GM08714 (cell line): ENCODE results near the gene CCDC24.

Experiments
- H3K4me3 ChIP-seq: fragments of 200-500 bp; sonication (Bioruptor generic); 2 replicates; pipeline ENCODE4 v1.5.1; 2014; ENCODE audit warnings: mild to moderate bottlenecking, low read length, inconsistent platforms
- ZNF274 ChIP-seq: IDR thresholded peaks from 2 replicates; pipeline ENCODE4 v1.6.1; 2012; ENCODE audit warnings: mild to moderate bottlenecking, low read depth, low read length

Gene CCDC24

GRCh38 chr1:44029911-44030604 is 38.7 kb downstream of the CCDC24 start:
- TF ChIP-seq ZNF274 = no peak
- H3K4me3 ChIP-seq = peak overlapping the region; percentile 68

DNA sequence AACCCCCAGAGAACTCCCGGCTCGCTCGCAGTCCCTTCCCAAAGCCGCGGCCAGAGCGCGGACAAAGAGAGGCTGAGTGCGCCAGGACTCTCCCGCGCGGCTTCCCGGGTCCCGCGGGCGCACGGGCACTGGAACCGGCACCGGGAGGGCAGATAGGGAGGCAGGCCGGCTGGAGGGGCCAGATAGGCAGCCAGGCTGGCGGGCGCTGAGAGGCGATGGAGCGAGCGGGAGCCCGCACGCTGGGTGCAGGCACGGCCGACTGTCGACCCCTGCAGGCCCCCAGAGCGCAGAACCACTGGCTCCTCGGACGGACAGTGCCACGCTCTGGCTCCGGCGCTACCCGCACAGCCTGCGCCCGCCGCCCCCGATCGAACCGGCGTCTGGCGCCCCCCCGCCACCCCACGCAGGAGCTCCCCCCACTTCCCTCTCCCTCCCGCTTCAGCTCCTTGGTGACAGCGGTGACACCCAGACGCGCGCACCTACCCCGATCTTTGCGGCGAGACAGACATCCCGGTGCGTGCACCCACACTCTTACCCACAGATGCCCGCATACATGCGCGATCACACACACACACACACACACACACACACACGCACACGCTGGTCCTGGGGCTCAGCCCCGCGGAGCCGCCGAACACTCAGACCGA is 39.3 kb downstream of the CCDC24 start:
- H3K4me3 ChIP-seq = peak overlapping the region; percentile 68
- no peak for TF ChIP-seq ZNF274

DNA sequence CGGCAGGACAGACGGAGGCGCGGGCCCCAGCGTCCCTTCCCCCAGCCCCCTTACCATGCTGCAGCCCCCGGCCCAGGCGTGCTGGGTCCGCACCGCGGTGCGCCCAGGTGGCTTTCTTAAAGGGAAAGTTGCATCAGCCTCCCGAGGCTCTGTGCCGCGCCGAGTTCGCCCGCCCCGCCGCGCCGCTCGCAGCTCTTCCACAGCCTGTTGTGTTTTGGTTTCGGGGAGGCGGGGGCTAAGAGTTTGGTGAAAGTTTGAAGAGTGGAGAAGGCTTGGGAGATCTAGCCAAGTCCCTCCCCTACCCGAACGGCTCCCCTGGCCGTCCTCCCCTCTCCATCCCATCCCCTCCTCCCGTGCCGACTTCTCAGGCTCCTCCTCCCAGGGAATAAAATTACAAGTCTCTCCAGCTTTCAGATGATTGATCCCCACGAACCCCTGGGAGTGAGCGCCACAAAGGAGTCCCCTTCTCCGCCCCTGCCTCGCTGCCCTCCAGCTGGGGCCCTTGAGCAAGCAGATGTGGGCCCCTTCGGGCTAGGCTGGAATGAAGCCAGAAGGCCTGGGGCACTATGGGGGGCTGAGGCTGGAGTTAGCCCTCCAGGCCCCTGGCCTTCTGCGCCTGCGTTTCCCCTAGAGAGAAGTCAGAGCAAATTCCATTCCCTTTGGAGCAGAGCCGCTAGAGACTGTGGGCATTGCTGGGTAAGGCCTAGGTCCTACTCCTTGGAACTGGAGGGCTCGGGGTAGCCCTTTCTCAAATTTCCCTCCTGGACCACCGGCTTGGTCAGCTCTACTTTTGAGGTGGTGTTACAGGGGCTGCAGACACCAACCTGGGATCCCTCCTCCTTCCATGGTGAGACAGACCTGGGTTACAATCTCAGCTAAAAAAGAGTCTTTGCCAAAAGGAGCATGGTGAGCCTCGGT is 40.1 kb downstream of the CCDC24 start, which contains the start of gene SLC6A9:
Gene SLC6A9 (minus strand): TSS at position 211 of the 918 bp plus-strand sequence. CDS start 7,185 bp downstream, outside the sequence.
- H3K4me3 ChIP-seq = peak within 1 kb of the TSS; percentile 68
- no peak for TF ChIP-seq ZNF274

GRCh38 chr1:44032170-44032790 is 40.9 kb downstream of the CCDC24 start:
- TF ChIP-seq ZNF274 = no peak
- H3K4me3 ChIP-seq = no peak overlapping the region

DNA sequence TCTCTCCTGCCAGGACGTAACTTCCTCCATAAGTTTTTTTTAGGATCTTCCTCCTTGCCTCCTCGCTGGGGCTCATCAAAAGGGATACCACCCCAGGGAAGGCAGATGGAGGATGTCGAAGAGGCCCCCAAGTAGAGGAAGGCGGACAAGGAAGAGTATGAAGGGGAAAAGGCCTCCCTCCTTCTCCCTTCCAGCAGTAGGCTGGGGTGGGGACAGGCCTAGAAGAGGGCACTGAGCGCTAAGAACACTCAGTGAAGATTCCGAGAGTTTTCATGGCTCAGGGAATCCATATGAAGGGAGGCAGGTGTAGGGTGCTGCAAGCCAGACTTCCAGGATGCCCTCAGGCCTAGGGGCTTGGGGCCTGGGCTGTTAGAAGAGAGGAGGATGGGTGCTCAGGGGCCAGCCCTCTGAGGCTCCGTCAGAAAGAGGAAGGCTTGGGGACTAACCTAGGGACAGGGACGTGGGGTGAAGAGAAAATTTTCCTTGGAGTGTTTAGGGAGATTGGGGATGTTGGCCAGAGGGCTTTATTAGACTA is 41.7 kb downstream of the CCDC24 start:
- TF ChIP-seq ZNF274 = no peak
- H3K4me3 ChIP-seq = no peak overlapping the region

DNA sequence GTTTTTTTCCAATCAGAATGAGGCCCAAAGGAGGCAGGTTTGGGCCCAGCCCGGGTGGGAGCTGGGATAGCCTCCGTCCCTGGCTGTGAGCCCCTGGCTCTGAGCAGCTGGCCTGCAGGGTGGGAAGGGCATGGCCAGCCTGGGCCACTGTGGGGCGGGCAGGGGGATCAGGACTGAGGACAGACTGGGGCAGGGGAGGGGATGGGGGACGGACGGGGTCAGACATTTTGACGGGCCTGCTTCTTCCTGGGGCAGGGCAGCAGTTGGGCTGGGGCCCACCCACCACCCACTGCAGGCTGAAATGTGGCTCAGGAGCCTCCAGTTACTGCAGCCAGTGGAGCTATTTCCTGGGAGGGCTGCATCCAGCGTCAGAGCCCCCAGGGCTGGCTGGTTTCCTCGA is 42.4 kb downstream of the CCDC24 start:
- TF ChIP-seq ZNF274 = no peak
- no peak overlapping the region for H3K4me3 ChIP-seq

DNA sequence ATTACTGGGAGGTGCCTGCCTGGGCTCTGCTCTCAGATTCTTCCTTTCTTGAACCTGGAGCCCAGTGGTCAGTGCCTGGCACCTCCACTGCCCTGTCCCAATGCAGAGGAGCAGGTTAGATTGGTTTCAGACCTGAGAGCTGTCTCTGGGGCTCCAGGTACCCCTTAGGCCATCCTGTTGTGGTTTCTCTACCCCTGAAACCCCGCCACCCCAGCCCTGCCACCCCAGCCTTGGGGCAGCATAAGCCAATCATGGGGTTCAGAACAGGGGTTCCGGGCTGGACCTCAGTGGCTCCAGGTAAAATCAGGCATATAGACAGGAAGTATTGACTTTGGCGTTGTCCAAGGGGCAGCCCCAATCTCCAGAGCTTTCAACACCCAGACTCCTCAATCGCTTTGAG is 43.0 kb downstream of the CCDC24 start:
- TF ChIP-seq ZNF274 = no peak
- no peak overlapping the region for H3K4me3 ChIP-seq

DNA sequence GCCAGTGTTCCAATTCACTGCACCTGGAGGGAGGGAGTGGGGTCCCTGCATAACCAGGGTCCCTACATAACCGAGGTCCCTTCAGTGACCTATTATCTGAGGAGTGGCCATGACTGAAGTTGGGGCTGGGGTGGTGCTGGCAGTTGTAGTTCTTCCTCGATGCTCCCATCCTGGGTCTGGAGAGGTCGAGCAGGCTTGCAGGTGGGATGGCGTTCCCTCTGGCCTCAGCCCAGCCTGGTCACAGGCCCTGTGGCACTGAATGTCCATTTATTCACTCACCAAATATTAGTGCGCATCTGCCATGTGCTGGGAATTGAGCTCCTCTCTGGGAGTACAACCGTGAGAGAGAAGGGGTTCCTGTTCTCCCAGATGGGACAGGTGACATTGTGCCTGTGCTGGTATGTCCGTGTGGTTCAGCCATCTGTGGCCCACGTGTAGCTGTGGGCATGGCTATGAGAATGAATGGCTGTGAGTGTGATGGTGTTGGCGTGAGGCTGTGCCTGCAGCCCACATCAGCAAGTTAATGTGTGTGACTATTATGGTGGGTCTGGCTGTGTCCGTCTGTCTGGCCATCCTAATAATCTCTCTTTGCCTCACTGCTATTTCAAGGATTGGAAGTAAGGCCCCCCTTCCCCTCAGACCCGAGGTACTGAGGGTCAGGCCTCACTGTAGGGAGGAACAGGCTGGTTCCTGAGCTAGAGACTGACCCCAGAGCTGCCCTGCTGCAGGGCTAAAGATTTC is 43.7 kb downstream of the CCDC24 start:
- no peak for TF ChIP-seq ZNF274
- no peak overlapping the region for H3K4me3 ChIP-seq

GRCh38 chr1:44035726-44036408 is 44.5 kb downstream of the CCDC24 start:
- no peak for TF ChIP-seq ZNF274

DNA sequence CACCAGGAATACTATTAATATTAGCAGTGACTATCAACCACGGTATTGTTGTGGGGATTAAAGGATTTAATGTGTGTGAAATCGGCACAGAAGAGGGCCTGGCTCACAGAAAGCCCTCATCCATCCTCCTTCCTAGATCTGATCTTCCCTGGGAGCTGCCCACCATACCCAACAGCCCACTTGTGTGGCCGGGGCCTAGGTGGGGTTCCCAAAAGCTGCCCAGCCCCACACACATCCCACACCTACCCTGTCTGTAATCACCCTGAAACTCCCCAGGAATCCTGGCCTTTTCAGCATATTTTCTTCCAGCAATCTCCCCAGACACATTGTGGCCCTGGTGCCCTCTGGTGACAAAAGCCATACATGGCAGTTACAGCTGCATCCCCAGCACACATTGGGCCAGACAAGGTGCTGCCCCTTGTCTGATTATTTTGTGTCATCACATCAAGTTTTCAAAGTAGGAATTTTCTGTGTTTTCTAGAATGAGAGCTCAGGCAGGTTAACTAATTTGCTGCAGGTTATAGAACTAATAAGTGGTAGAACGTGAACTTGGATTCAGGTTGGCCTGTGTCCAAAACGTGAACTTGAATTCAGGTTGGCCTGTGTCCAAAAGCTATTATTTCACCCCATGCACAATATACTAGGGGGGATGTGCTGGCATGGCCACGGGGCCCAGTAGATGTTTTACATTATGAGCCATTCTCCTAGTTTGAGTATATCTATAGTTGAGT is 45.2 kb downstream of the CCDC24 start:
- no peak overlapping the region for H3K4me3 ChIP-seq
- TF ChIP-seq ZNF274 = no peak

More at GRCh38 chr1:44035726-44036408, 44.5 kb downstream of the CCDC24 start:
- no peak overlapping the region for H3K4me3 ChIP-seq

DNA sequence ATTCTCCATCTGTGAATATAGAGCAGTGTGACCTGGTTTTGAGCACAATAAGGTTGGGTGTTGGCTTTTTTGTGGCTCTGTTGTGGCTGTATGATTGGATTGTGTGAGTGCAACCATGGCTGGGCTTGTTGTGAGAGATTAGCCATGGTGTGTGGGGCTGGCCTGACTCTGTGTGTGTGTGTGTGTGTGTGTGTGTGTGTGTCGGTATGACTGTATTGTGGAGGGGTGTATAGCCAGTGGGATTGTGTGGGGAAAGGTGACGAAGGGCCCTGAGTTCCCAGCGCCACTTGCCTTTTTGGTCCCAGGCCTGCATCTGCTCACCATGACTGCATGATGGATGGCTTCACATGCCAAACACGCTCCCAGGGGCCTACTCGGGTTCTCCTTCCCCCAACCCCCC is 45.8 kb downstream of the CCDC24 start:
- no peak overlapping the region for H3K4me3 ChIP-seq
- no peak for TF ChIP-seq ZNF274

DNA sequence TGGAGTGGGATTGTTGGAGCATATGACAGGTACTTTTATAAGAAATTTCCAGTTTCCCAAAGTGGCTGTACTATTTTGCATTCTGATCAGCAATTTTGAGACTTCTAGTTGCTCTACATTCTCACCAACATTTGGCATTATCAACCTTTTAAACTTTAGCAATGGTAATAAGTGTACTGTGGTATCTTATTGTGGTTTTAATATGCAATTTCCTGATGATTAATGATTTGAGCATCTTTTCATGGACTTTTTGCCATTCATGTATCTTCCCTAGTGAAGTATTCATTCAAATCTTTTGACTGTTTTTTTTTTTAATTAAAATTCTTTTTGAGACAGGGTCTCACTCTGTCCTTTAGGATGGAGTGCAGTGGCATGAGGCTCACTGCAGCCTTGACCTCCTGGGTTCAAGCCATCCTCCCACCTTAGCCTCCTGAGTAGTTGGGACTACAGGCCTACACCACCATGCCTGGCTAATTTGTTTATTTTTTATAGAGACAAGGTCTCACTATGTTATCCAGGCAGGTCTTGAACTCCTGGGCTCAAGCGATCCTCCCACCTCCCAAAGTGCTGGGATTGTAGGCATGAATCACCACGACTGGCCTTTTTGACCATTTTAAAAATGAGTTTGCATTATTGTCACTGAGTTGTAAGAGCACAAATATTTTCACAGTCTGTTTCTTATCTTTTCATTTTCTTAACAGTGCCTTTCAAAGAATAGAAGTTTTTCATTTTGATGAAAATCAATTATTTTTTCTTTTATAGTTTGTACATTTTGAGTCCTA is 47.7 kb downstream of the CCDC24 start:
- no peak for TF ChIP-seq ZNF274
- no peak overlapping the region for H3K4me3 ChIP-seq
